Ectodermal cell (in vitro differentiated cells): ENCODE results near the gene ATP4B.

Source experiments
- H3K27ac ChIP-seq: 2 replicates; pipeline ENCODE4 v1.7.0; 2013; ENCODE audit warnings: mild to moderate bottlenecking, low read depth, low read length; ENCODE audit not compliant: insufficient read depth, poor library complexity, severe bottlenecking
- H3K27me3 ChIP-seq: 2 replicates; pipeline ENCODE4 v1.7.0; 2013; ENCODE audit warnings: mild to moderate bottlenecking, low read length; ENCODE audit not compliant: insufficient read depth, control insufficient read depth, poor library complexity, severe bottlenecking
- H3K36me3 ChIP-seq: one replicate; pipeline ENCODE4 v1.7.0; 2013; ENCODE audit warnings: low read length; ENCODE audit not compliant: control insufficient read depth, insufficient read depth
- H3K4me1 ChIP-seq: one replicate; pipeline ENCODE4 v1.7.0; 2013; ENCODE audit warnings: low read length; ENCODE audit not compliant: control insufficient read depth, insufficient read depth
- H3K4me3 ChIP-seq: 2 replicates; pipeline ENCODE4 v1.7.0; 2013; ENCODE audit warnings: low read depth, low read length, control low read depth; ENCODE audit not compliant: insufficient read depth
- H3K9me3 ChIP-seq: 2 replicates; pipeline ENCODE4 v1.7.0; 2013; ENCODE audit warnings: mild to moderate bottlenecking, low read length, moderate library complexity; ENCODE audit not compliant: control insufficient read depth
- WGBS, 2 experiments: methylation state at CpG; one replicate each; pipeline ENCODE4 v1.1.7; 2013; ENCODE audit warnings: missing lambda C conversion rate in 2 of 2; 5-methylcytosine and 5-hydroxymethylcytosine counted together

The ATP4B gene

GRCh38 chr13:113666951-113667701 lies 9.1 kb upstream of the ATP4B start, which contains the start of gene GRK1:
Gene GRK1 (plus strand): TSS chr13:113667219. CDS start chr13:113667387, 168 bp downstream.
- Histone ChIP-seq H3K9me3 (no peaks in the 10 kb centered on the region), H3K4me3 (no peak within 1 kb of the TSS)
- 88 to 89% methylated on average over 32 of the region's 32 CpGs for WGBS, 2 experiments

GRCh38 chr13:113666329-113666670 lies 8.3 kb upstream of the ATP4B start:
- H3K36me3 ChIP-seq = no peaks in the 10 kb centered on the region
- no peaks in the 10 kb centered on the region for H3K4me1 ChIP-seq
- 94 to 96% methylated on average over 2 of the region's 2 CpGs for WGBS, 2 experiments
- no peaks in the 10 kb centered on the region for H3K27me3 ChIP-seq
- no peaks in the 10 kb centered on the region for H3K9me3 ChIP-seq
- no peak overlapping the region for H3K4me3 ChIP-seq
- no peak overlapping the region for H3K27ac ChIP-seq

More at GRCh38 chr13:113666951-113667701, 9.1 kb upstream of the ATP4B start, which contains the start of gene GRK1:
- Histone ChIP-seq H3K36me3 (no peaks in the 10 kb centered on the region), H3K27ac (no peak within 1 kb of the TSS), H3K4me1 (no peaks in the 10 kb centered on the region), H3K27me3 (no peaks in the 10 kb centered on the region)

GRCh38 chr13:113665597-113666328 lies 7.8 kb upstream of the ATP4B start:
- WGBS, 2 experiments = 90 to 92% methylated on average over 3 of the region's 3 CpGs
- Histone ChIP-seq H3K4me1 (no peaks in the 10 kb centered on the region), H3K27me3 (no peaks in the 10 kb centered on the region), H3K27ac (no peak overlapping the region), H3K4me3 (no peak overlapping the region), H3K36me3 (no peaks in the 10 kb centered on the region), H3K9me3 (no peaks in the 10 kb centered on the region)

DNA sequence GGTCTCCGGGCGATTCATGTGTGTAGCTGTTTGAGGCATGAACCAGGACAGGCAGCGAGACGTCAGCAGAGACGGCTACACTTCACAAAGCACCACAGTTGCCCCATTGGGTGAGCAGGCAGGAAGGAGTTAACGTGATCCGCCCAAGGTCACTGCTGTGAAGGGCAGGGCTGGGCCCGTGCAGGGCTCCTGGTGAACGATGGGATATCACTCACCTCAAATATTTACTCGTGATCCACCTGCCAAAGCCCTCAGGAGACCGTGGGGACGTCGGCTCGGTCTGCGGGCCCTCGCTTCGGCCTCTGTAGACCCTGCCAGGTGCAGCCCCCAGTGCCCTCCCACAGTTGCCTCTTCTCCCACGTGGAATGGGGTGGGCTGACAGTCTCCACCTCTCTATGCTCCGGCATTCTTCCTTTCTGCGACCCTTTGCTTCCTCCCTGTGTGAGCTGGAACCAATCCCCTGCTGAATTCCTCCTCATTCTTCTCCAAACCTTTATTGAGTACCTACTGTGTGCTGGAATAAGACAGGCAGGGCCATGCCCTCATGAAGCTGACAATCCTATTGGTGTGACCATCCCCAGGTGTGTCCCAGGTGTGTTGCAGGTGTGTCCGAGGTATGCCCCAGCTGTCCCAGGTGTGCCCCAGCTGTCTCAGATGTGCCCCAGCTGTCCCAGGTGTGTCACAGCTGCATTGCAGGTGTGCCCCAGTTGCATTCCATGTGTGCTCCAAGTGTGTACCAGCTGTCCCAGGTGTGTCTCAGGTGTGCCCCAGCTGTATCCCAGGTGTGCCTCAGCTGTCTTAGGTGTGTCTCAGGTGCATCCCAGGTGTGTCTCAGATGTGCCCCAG lies 7.0 kb upstream of the ATP4B start:
- Histone ChIP-seq H3K4me1 (no peaks in the 10 kb centered on the region), H3K27ac (no peak overlapping the region), H3K36me3 (no peaks in the 10 kb centered on the region), H3K9me3 (no peaks in the 10 kb centered on the region), H3K4me3 (no peak overlapping the region), H3K27me3 (no peaks in the 10 kb centered on the region)
- 81% methylated on average over 21 of the region's 21 CpGs for WGBS, 2 experiments

- no peaks in the 10 kb centered on the region for H3K36me3 ChIP-seq
- H3K4me3 ChIP-seq = no peak overlapping the region
- no peak overlapping the region for H3K27ac ChIP-seq
- WGBS, 2 experiments = 92 to 93% methylated on average over 15 of the region's 15 CpGs
- H3K4me1 ChIP-seq = no peaks in the 10 kb centered on the region
- no peaks in the 10 kb centered on the region for H3K9me3 ChIP-seq
- H3K27me3 ChIP-seq = no peaks in the 10 kb centered on the region
These were observed 5.9 kb upstream of the ATP4B start for GRCh38 chr13:113663934-113664333.

DNA sequence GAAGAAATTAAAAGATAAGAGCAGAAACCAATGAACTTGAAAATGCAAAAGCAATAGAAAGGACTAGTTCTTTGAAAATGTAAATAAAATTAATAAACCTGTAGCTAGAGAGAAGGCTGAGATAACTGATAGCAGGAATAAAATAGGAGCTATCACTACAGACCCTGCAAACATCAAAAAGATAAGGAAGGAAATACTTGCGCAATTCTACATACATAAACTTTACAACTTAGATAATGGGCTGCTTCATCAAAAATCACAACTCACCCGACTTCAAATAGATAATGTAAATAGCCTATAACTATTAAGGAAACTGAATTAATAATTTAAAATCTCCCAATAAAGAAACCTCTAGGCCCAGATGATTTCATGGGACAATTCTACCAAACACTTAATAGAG lies 3.5 kb upstream of the ATP4B start:
- Histone ChIP-seq H3K27ac (no peak overlapping the region), H3K4me3 (no peak overlapping the region), H3K4me1 (no peaks in the 10 kb centered on the region), H3K36me3 (no peaks in the 10 kb centered on the region), H3K9me3 (no peaks in the 10 kb centered on the region), H3K27me3 (no peaks in the 10 kb centered on the region)
- WGBS, 2 experiments = 71 to 100% methylated on average over 1 of the region's 2 CpGs

DNA sequence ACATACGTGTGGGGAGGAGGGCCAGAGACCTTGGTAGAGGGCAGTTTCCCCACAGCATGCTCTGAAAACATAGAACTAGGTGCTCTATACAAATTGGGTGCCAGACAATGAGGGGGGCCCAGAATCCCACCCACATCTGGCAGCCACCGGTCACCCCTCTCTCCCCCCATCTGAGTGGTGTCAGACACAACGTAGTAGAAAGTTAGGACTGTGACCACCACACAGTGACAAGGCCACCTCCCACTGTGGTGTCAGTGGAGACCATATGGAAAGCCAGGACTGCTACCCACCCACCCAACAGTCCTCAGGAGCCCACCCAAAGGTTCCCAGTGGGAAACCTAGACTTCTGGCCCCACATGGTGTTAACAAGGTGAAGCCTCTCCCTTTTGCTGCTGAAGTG lies 2.1 kb upstream of the ATP4B start:
- H3K27ac ChIP-seq = no peak overlapping the region
- no peaks in the 10 kb centered on the region for H3K4me1 ChIP-seq
- H3K27me3 ChIP-seq = no peaks in the 10 kb centered on the region
- no peaks in the 10 kb centered on the region for H3K9me3 ChIP-seq
- 92 to 93% methylated on average over 3 of the region's 3 CpGs for WGBS, 2 experiments
- H3K36me3 ChIP-seq = no peaks in the 10 kb centered on the region
- no peak overlapping the region for H3K4me3 ChIP-seq

DNA sequence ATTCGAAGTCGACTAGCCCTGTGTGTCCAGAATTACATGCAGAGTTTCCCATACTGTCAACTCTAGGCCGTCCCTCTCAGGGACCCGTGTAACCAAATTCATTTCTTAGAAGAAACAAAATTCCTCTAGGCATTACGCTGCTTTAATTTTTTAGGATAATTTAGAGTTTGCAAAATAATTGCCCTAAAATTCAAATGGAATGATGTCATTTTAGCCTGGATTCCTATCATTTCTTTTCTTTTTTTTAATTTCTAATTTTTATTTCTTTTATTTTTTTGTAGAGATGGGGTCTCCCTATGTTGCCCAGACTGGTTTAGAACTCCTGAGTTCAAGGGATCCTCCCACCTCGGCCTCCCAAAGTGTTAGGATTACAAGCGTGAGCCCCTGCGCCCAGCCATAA lies 1.3 kb upstream of the ATP4B start:
- no peaks in the 10 kb centered on the region for H3K9me3 ChIP-seq
- H3K27me3 ChIP-seq = no peaks in the 10 kb centered on the region
- 86 to 90% methylated on average over 7 to 8 of the region's 8 CpGs for WGBS, 2 experiments
- no peaks in the 10 kb centered on the region for H3K4me1 ChIP-seq
- H3K4me3 ChIP-seq = no peak overlapping the region
- H3K36me3 ChIP-seq = no peaks in the 10 kb centered on the region
- no peak overlapping the region for H3K27ac ChIP-seq

DNA sequence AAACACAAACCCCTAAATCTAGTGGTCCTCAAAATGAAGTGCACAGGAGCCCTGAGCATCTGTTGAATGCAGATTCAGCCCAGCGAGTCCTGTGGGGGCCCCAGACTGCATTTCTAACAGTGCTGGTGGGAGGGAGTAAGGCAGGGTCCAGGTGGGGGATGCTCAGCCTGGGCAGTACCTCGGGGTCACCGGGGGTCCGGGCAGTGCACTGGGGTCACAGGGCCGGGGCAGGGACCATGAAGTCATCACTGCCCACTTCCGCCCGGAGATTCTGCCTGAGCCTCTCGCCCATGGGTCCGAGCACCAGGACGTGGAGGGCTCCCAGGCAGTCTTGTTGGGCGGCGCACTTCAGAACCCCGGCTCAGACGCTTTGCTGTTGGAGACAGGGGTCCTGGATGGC lies 838 bp upstream of the ATP4B start:
- 80 to 83% methylated on average over 14 of the region's 14 CpGs for WGBS, 2 experiments
- Histone ChIP-seq H3K27me3 (no peaks in the 10 kb centered on the region), H3K27ac (no peak overlapping the region), H3K4me3 (no peak overlapping the region), H3K9me3 (no peaks in the 10 kb centered on the region), H3K4me1 (no peaks in the 10 kb centered on the region), H3K36me3 (no peaks in the 10 kb centered on the region)
